KBM-7 (cell line): ENCODE measurements around the gene PITRM1.

Source experiments
- DNase-seq: peaks from one replicate; pipeline ENCODE4 v3.0.0-alpha.2; 2015
- in situ Hi-C: fragments of 300-500 bp; cut with MboI; formaldehyde crosslinking; loops from 2 replicates; pipeline ENCODE4 v1.14.3; 2020; ENCODE audit warnings: low sequenced_read_pairs, low pct_unique_long_range_greater_than_20kb, mixed read lengths

PITRM1 gene

DNA sequence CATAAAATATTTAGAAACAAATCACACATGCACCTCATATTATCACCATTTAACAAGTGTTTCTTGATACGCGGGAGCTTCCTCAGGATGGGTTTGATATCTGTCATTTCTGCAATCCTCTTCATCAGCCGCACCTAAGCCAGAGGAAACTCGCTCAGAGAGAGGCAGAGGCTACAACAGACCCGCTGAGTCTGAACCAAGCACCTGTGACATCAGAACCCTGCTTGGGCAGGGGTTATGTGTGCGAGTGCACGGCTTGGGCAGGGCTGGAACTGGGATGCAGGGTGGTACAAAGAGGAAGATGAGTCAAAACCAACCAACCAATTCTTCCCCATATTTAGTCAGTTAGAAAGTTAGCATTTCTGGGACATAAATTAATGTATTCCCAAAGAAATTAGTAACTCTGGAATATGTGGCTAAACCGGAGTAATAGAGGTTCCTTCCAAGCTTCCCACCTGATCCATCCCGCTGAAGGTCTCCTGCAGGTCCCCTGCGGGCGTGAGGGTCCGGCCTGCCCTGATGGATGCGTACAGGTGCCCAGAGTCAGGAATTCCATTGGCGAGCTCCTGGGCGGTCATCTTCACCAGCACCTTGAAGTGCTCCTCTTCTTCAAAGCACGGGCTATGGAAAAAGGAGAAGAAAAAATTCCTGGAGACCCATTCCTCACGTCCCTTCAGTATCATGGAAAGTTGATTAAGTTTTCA, 25.3 kb downstream of the PITRM1 start:
- no peak for DNase-seq
- in situ Hi-C loops = no loop called here

GRCh38 chr10:3146289-3146688, 26.3 kb downstream of the PITRM1 start:
- no peak for DNase-seq
- in situ Hi-C loops = no loop called here

GRCh38 chr10:3145366-3145765, 27.2 kb downstream of the PITRM1 start:
- no peak for DNase-seq
- in situ Hi-C loops = no loop called here

GRCh38 chr10:3143791-3144434, 28.7 kb downstream of the PITRM1 start:
- in situ Hi-C loops = no loop called here
- DNase-seq = no peak

- in situ Hi-C loops = no loop called here
These were observed 29.2 kb downstream of the PITRM1 start for GRCh38 chr10:3143366-3143765.

DNA sequence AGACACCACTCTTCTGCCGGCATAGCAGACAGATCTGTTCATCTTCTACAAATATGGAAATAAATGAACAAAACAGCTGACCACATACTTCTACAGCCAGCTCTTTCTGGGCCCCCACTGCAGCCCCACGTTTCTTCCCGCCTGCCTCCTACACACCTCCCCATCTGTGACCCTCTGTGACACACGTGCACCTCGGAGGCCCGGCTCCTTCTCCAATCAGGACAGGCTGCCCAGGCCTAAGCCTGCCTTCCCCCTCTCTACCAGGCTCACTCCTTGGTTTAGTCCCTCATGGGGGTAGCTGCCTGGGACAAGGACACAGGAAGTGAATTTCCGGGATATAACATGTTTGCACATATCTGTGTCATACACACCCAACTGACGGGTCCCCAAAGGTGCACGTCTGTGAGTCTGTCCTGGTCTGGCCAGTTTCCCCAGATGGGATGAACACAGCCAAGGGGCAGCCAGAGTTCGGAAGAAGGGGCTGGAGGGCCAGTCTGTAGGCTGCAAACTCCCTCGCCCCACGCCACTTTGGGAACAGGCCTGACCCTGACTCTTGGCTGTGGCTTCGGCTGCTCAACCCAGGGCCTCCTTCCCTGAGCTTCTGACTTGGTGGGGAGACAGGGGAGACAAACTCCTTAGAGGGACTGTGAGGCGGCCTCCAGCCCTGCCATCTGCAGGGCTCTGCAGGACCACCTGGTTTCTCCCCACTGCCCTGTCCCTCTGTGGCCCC, 30.3 kb downstream of the PITRM1 start:
- in situ Hi-C loops = no loop called here

More at GRCh38 chr10:3143366-3143765, 29.2 kb downstream of the PITRM1 start:
- DNase-seq = no peak

DNA sequence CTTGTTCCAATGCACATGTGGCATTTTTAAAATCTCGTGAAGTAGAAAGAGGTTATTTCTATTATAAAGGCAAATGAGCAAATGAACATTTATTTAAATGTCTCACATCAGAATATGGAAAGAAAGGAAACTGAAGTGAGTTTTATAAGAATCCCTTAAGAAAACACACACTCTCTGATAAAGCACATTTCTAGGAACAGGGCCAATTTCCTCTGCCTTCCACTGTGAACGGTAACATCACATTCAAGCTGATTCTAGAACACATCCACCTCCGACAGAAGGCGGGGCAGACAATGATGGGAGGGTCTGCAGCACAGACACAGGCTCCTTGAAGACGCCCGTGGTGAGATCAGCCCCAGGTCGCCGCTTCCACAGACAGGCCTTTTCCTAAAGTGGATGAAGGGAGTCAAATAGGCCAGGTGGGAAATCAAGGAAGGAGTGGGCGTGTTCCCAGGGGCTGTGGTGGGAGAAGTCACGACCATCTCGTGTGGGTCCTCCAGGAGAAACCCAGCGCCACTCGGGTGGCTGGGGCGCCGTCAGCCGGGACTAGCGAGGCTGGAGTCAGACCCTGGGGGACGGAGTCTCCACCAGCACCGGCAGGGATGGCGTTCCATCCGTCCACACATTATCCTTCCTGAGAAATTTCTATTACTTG, 31.1 kb downstream of the PITRM1 start:
- in situ Hi-C loops = no loop called here
- no peak for DNase-seq

More for the DNA sequence above, 30.3 kb downstream of the PITRM1 start:
- DNase-seq = no peak

DNA sequence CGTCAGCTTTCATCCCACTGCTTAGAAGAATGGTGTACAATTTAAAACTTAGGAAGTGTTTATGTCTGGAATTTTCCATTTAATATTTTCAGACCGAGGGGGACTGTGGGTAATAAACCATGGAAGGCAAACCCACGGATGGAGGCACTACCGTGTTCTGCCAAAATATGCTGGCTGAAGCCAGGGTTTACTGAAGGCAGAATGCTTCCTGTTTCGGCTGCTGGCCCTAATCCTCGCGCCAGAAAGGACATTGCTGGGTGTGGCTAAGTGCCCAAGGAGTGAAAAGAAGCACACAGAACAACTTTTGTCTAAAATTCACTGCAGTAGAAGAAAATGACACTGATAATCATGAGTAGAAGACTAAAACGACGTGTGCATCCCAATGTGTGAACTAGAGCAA, 32.3 kb downstream of the PITRM1 start:
- no peak for DNase-seq
- in situ Hi-C loops = no loop called here

DNA sequence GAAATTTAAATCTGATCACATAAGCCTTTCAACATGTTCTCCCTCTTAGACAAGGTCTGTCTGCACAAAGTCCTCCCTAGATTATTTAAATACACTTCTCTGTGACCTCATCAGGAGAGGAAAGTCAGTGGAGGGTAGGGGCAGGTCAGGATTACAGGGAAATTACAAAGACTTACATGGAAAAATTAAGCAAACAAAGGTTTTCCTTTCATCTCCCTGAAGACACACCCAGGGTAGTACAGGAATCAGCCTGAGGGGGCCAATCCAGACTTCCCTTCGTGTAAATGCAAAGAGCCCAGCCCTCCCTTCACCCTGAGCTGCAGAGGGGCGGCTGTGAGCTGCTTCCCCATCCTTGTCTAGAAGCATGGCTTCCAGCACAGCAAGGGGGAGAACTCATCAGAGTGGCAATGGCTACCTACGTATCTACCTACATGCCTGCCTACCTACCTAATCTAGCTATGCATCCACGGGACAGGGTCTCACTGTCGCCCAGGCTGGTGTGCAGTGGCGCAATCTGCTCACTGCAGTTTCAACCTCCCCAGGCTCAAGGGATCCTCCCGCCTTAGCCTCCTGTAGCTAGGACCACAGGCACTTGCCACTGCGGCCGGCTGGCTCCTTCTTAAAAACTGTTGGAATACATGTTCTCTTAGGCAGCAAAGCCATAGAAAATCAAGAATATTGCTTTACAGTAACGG, 33.2 kb downstream of the PITRM1 start:
- in situ Hi-C loops = no loop called here
- no peak for DNase-seq

DNA sequence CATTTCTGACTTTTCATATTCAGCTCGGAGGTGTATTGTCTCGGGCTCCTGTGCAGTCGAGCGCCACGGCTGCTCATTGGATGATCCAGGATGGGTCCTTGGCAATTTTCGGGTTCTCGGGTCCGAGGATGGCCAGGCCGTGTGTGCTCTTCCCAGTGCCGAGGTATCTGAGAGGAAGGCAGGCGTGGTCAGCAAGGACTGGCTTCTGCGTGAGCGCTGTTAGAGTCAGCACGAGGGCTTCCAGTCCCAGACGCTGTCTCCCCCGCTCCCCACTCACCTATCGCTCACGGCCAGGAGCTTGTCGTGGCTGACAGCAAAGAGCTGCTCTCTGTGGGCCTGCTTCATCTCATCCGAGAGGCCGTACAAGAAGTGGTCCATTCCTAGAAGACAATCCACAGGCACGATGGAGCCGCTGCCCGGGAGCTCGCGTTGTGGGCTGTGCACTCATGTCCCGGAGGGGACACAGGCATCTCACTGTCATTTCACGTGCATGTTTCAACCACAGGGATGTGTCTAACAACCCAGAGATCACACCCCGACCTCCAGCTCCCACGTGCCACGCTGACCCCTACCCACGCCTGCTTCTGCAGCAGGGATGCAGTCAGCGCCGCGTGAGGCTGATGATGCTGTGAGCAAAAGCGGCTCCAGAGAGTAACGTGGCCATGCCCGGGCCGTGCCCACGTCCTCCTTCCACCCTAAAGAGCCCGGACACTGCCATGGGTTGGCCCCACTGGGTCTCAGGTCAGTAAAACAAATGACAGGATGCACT, 34.4 kb downstream of the PITRM1 start:
- in situ Hi-C loops = no loop called here
- DNase-seq = no peak

- in situ Hi-C loops = no loop called here
- no peak for DNase-seq
These were observed 35.6 kb downstream of the PITRM1 start for GRCh38 chr10:3136763-3137611.

DNA sequence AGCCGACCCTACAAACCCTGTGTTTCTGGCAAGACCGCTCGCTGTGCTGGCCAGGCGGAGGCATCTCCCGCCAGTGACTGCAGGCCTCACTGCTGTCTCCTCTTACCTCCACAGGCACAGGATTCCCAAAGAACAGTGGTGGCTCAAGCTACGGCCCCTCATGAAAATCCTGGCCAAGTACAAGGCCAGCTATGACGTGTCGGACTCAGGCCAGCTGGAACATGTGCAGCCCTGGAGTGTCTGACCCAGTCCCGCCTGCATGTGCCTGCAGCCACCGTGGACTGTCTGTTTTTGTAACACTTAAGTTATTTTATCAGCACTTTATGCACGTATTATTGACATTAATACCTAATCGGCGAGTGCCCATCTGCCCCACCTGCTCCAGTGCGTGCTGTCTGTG, 36.2 kb downstream of the PITRM1 start:
- in situ Hi-C loops = no loop called here
- no peak for DNase-seq

DNA sequence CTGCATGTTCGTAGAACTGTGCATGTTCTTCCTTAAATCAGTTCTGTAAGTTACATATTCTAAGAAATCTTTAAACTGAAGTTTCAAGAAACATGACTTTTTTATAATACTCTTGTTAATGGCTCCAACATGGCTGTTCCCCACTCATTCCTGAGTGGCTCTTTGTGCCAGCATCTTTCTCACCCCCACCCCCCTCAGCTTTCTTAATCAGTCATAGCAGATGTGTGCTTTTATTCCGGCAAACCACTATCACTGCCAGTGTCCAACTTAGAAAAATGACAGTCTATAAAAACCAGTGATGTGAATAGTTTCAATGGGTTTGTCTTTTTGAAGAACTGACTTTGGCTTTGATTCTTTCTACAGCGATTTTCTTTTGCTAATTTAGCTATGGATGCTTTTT, 37.6 kb downstream of the PITRM1 start:
- no peak for DNase-seq
- in situ Hi-C loops = no loop called here

DNA sequence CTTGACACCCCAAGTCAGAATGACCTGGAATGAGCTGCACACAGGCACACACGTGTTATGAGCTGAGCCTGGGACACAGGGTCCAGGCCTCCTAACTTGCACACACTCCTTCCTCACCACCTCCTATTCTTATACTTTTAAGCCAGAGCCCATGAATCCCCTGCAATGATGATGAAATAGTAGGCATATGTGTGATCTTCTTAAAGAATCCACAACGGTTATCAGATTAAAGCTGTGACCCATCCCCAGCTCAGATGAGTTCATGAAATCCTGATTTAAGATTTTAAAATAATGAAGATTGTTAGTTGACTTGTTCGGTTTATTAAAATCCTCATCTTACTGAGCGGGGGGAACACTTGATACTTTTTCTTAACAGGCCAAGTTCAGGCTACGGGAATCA, 38.6 kb downstream of the PITRM1 start:
- DNase-seq = no peak
- in situ Hi-C loops = no loop called here

DNA sequence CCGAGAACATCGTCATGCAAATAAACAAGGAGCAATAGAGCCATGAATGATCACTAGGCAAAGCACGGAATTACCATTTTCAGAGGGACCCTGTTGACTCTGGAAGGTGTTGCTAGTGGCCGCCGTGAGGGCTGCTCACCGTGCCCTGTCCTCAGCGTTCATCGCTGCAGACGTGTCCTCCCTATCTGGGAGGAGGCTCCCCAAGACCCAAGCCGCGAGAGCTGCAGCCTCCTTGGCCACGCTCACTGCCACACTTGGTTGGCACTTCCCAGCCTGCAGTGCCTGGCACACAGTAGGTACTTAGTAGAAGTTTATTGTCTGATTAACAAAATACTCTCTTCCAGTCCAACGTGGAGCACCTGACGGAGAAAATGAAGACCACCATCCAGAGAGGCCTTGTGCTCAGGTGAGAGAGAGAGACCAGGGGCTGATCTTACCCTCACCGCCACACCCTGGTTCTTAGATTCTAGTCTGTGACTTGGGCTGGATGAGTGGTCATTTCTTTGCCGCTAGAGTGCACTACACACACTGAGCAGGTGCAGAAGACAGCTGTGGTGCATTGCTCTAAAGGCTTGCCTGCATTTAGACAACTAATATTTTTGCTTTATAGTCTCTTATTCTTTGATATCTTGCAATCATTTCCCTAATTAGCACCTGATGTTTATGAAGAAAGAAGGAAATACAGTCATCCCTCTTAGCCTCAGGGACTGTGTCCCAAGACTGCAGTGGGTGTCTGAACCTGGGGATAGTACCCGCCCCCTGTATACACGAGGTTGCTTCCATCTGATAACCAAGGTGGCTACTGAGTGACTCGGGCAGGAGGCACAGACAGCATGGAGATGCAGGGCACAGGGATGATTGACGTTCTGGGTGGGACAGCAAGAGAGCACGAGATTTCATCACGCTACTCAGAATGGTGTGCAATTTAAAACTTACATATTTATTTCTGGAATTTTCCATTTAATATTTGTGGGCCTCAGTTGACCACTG, 40.3 kb downstream of the PITRM1 start:
- in situ Hi-C loops = no loop called here
- DNase-seq = no peak

GRCh38 chr10:3131098-3131497, 41.5 kb downstream of the PITRM1 start:
- no peak for DNase-seq
- in situ Hi-C loops = no loop called here
